HG03039 (cell line): ENCODE results near the gene ZSWIM3.
A peak's percentile ranks its signal among the peaks of the same experiment; 100 is the strongest.
"Not testable (repeated sequence)": the region's sequence is repeated elsewhere in the genome, so short reads cannot be mapped to it uniquely, and the experiment has no call there.

ENCODE experiments used
- ATAC-seq: cut with Tn5 transposase; IDR thresholded peaks from one replicate; pipeline ENCODE4 v1.9.1; 2021; ENCODE audit warnings: mild to moderate bottlenecking, moderate library complexity; ENCODE audit not compliant: unreplicated experiment

Gene ZSWIM3

DNA sequence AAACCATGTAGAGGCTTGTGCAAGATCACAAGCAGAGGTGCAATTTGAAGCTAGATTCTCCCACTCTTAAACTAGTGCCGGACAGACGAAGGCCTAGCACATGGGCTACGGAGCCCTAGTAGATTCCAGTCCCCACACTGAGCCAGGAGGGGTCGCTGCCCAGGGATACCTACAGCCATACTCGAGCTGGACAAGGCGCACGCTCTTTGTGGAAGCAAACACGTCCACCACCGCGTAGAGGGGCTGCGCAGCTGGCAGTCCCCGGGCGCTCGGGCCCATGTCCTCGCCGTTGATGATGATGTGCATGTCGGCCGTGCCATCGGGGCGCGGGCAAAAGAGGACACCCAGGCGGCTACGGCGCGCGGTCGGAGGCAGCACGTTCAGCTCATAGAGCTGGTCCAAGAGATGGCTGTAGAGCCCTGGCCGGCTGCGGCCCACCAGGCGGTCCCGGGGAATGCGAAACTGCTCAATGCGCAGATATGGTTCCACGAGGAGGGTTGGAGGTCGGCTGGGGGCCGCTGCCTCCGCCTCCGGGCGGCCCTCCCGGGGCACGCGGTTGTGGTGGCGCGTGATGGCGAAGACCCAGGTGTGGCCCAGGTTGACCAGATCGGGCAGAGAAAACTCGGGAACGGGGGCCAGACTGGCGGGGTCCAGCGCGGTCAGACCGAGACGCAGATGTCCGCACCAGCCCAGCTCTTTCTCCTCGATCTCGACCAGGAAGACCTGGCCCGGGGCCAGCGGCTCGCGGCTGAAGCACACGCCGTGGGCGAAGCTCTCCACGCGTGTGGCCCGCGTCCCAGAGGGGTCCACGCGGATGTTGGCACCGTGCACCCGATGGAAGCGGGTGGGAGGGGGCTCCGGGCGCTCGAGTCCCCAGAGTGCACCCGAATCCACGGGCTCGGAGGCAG lies 32.9 kb downstream of the ZSWIM3 start:
- no peak for ATAC-seq

DNA sequence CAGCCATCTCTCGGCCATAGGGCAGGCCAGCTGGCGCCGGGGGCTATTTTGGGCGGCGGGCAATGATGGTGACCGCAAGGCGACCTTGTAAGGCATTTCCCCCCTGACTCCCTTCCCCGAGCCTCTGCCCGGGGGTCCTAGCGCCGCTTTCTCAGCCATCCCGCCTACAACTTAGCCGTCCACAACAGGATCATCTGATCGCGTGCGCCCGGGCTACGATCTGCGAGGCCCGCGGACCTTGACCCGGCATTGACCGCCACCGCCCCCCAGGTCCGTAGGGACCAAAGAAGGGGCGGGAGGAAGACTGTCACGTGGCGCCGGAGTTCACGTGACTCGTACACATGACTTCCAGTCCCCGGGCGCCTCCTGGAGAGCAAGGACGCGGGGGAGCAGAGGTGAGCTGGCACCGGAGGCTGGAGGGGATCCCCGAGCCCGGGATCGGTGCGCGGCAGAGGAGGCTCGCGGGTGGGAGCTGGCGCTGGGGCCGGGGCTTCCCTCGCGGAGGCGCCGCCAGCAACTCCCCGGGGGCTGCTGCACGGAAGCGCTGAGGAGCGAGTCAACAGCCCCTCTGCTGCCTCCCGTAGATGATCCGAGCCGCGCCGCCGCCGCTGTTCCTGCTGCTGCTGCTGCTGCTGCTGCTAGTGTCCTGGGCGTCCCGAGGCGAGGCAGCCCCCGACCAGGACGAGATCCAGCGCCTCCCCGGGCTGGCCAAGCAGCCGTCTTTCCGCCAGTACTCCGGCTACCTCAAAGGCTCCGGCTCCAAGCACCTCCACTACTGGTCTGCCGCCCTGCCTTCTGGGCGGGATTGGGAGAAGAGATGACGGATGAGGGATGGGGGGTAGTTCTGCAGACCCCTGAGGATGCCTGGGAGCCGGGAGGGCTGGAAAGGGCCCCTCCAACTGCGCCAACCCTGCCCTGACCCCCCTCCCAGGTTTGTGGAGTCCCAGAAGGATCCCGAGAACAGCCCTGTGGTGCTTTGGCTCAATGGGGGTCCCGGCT lies 33.9 kb downstream of the ZSWIM3 start, which contains the start of the genes CTSA and NEURL2:
Gene CTSA (plus strand): TSS at position 351 of the 999 bp plus-strand sequence. CDS start 234 bp downstream, at position 585.
Gene NEURL2 (minus strand): TSS at position 224 of the 999 bp plus-strand sequence. CDS start 217 bp downstream, at position 7.
- peak; percentile 64 for ATAC-seq

DNA sequence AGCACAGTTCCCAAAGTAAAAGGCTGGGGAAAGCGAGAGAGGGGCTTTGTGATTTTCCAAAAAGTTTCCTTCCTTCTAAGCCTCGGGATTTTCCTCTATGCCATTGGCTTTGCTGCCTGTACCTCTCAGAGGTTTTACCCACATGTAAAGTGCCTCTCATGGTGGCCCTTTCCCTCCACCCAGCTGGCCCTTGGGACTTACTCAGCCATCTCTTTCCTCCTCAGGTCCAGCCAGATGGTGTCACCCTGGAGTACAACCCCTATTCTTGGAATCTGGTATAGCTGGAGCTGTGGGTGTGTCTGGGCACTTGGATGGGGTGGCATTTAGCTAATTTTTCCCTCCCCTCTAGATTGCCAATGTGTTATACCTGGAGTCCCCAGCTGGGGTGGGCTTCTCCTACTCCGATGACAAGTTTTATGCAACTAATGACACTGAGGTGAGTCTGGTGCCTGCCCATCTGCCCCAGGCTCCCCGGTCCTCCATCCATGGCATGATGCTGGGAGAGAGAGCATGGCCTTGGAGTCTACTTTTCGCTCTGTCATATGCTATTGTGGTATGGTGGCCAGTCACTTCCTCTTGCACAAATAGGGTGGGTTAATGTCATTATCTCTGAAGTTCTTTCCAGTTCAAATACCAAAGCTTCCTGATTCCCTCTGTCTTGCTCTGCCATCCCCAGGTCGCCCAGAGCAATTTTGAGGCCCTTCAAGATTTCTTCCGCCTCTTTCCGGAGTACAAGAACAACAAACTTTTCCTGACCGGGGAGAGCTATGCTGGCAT lies 34.8 kb downstream of the ZSWIM3 start:
- no peak for ATAC-seq

DNA sequence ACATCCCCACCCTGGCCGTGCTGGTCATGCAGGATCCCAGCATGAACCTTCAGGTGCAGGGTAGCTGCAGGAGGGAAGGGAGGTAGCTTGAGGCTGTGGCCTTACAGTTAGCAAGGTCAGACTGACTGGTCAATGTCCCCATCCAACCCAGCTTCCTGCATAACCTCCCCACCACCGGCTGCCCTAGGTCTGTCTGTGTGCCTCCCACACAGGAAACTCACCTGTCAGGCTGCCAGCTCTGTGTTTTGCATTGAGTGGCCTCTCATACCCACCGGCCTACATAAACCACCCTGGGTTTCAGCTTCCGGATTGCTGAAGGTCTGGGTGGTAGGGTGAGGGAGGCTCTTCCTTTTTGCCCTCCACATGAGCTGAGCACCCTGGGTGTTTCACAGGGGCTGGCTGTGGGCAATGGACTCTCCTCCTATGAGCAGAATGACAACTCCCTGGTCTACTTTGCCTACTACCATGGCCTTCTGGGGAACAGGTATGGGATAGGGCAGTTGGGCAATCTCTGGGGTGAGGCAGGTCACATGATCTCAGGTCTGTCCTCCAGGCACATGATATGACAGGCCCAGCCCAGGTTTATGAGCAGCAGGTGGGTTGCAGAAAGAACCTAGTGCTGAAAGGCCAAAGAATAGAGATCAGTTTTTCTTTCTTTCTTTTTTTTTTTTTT lies 35.5 kb downstream of the ZSWIM3 start:
- ATAC-seq, result no peak

DNA sequence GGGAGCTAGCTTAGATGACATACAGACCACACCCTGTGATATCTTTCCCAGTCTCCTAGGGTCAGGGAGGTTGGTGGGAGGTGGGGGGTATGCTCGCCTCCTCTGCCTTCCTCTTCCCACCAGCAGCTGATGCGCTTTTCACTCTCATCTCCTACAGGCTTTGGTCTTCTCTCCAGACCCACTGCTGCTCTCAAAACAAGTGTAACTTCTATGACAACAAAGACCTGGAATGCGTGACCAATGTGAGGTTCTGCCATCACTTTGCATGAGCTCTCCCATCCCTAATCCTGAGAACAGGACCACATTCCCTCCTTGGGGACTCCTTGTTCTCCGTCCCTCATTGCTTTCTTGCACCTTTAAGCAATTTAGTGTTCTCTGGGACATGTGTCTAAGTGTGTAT lies 36.4 kb downstream of the ZSWIM3 start:
- ATAC-seq, result no peak

DNA sequence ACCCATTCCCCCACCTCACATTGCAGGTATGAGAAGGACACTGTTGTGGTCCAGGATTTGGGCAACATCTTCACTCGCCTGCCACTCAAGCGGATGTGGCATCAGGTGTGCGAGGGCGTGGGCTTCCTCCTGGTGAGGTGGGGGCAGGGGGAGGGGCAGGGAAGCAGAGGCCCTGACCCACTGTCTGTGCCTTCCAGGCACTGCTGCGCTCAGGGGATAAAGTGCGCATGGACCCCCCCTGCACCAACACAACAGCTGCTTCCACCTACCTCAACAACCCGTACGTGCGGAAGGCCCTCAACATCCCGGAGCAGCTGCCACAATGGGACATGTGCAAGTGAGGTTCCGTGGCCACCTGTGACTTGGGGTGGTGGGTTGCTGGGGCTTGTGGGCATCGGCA lies 37.4 kb downstream of the ZSWIM3 start:
- ATAC-seq, result no peak

DNA sequence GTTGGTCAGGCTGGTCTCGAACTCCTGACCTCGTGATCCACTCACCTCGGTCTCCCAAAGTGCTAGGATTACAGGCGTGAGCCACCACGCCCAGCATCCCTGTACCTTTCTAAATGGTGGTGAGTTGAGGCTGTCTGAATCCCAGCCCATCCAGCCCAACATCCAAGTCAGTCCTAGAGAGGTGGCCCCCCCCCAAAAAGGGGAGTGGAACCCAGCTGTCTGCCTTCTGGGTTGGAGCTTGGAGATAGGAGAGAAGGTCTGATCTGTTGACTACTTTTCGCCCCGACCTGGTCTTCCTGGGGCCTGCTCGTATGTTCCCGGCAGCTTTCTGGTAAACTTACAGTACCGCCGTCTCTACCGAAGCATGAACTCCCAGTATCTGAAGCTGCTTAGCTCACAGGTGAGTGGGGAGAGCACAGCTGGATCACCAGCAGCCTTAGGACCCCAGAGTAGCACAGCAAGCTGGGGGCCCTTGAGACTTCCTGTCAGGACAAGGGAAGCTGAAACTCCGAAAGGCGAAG lies 39.3 kb downstream of the ZSWIM3 start:
- no peak for ATAC-seq

DNA sequence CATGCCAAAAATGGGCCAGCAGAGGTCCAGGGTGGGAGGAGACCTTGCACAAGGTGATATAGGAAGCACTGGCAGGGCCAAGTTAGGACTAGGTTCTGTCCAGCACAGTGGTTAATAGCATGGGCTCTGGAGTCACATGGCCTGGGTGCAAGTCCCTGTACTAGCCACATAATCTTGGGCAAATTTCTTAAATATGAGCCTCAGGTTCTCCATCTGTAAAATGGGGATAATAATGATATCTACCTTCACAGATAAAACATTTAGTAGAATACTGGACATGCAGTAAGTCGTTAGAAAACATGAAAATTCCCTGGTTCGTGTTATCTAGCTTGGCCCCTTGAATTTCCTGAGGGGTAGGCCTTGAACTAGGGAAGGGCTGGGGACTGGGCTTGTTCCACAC lies 39.9 kb downstream of the ZSWIM3 start:
- ATAC-seq, result no peak

DNA sequence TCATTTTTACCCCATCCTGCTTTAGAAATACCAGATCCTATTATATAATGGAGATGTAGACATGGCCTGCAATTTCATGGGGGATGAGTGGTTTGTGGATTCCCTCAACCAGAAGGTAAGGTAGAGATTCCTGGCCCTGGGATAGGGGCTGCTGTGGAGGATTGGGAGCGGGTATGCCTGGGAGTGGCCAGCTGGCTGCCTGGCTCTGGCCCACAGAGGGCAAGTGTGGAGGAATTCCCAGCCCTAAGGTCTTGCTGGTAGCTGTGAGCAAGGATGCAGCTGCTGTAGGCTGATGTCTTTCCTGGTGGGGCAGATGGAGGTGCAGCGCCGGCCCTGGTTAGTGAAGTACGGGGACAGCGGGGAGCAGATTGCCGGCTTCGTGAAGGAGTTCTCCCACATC lies 40.3 kb downstream of the ZSWIM3 start:
- ATAC-seq, result no peak

DNA sequence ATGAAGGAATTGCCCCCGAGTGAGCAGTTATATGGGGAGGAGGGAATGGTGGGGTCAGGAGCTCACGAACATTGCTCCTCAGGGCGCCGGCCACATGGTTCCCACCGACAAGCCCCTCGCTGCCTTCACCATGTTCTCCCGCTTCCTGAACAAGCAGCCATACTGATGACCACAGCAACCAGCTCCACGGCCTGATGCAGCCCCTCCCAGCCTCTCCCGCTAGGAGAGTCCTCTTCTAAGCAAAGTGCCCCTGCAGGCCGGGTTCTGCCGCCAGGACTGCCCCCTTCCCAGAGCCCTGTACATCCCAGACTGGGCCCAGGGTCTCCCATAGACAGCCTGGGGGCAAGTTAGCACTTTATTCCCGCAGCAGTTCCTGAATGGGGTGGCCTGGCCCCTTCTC lies 40.9 kb downstream of the ZSWIM3 start:
- ATAC-seq, result no peak

DNA sequence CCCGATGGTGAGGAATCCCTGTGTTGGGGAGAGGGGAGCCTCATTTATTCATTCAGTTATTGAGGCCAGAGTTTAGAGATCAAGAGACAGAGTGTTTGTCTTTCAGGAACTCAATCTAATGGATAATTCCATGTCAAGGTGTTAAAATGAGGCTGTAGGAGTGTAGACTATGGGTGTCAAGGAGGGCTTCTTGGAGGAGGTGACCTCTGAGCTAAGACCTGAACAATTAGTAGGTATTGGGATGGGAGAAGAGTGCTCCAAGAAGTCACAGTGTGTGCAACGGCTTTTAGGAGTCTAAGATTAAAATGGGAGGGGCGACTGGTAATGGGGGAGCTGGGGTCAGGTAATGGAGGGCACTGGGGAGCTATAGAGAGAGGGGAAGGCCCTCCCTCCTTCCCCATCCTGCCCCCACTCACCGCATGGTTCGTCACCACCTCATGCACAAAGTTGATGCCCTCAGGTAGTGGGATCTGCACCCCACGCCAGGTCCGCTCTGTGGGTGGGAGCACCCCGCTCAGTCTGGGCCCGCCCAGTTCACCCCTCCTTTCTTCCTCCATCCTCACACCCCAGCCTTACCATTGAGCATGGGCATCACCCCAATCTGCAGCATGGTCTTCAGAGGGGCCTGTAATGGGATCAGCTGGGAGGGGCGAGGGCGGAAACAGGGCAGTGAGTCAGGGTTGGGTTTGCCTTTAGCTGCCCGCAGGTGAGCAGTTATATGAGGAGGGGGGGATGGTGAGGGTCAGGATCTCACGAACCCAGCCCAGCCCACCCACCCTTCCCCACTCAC lies 41.8 kb downstream of the ZSWIM3 start:
- no peak for ATAC-seq

DNA sequence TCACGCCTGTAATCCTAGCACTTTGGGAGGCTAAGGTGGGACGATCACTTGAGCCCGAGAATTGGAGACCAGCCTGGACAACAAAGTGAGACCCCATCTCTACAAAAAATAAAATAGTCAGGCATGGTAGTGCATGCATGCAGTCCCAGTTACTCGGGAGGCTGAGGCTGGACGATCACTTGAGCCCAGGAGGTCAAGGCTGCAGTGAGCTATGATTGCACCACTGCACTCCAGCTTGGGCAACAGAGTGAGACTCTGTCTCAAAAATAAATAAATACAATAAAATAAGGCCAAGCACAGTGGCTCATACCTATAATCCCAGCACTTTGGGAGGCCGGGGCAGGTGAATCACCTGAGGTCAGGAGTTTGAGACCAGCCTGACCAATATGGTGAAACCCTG lies 43.9 kb downstream of the ZSWIM3 start:
- not testable (repeated sequence) for ATAC-seq

DNA sequence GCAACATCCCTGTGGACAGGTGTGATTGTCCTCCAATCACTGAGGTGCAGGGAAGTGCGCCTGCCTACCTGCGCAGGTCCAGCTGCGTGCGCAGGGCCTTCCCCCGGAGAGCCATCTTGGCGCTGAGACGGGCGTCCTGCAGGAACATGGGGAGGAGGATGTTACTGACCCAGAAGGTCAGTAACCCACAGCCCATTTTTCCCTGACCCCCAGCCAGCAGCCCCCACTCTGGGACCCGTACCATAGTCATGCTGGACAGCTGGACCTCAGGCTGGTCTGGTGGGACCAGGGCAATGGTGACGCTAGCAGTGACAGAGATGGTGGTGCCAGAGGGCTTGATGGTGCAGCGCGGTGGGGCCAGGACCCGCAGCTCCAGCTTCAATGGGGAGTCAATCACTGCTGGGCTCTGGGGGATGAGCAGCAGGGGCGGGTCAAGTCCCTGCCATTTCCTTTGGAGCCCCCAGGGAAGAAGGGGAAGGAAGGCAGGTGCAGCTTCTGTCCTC lies 44.8 kb downstream of the ZSWIM3 start:
- no peak for ATAC-seq

DNA sequence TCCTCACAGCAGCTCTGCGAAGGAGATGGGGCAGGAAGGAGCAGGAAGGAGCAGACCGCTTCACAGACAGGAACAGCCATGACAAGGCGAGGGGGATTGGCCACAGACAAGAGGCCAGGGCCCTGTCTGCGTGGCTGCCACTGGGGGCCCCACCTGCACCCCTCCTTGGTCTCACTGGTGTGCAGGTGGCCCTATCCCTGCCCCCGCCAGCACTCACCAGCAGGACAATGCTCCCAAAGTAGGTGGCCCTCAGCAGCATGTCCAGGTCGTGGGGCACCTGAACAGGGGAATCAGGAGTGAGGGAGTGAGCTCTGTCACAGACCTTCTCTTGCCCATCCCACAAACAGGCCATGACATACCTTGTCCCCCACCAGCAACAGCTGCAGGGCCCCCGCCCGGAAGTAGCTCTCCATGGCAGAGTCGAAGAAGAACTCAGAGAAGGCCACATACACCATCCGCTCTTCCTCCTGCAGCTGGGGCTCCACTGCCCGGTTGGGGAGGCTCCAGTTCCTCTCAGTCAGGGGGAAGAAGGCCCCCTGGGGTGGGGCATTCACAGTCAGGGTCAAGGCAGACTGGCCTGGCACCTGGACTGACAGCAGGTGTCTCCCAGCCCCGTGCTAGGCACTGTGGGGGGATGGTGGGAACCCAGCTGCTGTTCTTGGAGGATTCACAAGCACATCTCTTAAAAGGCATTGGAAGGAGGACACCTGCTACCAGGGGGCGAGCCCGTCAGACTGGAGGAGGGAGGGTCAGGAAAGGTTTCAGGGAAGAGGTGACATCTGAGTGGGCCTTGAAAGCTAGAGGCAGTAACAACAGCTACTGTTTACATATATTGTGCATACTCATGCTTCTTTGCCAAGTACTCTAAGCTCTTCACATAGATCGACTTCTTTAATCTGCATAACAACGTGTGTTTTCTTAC lies 47.4 kb downstream of the ZSWIM3 start:
- no peak for ATAC-seq

DNA sequence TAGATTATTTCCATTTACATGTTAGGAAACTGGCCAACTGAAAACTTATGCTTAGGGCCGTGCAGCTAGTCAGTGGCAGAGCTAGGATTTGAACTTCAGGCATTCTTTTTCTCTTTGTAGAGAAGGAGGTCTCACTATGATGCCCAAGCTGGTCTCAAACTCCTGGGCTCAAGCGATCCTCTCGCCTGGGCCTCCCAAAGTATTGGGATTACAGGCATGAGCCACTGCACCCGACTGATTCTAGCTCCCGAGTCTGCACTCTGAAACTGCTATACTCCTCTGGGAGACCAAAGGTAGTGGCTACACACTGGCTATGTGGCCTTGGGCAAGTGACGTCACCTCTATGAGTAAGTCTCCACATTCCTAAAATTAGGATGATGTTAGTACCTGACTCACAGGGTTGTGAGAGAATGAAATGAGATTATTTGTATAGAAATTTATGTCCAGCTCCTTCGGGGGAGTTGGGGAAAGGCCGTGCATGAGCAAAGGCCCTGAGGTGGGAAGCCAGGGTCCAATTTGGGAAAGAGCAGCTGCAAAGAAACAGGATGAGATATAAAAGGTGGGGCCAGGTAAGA lies 48.2 kb downstream of the ZSWIM3 start:
- no peak for ATAC-seq

DNA sequence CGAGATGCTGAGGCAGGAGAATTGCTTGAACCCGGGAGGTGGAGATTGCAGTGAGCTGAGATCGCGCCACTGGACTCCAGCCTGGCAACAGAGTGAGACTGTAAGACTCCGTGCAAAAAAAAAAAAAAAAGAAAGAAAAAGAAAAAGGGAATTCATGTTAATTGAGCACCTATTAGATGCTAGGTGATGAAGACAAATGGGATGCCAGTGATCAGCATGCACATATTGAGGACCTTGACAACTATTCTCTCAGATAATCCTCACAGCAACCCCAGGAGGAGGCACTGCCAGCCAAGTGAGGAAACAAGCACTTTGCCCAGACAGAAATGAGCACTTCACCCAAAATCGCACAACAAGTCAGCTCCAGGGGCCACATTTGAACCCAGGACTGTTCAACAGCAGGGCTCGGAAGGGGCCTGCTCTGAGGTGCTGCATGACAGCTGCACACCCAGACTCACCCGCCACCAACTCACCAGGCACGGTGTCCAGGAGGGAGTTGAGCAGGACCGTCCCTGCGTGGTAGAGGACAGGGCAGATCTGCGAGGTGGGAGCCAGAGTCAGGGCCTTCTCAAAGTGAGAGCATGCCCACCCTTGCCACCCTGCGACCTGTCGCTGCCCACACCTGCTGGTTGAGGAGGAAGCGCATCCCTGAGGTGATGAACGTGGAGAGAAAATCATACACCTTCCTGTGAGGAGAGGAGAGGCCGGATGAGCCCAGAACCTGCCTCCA lies 50.0 kb downstream of the ZSWIM3 start:
- no peak for ATAC-seq

DNA sequence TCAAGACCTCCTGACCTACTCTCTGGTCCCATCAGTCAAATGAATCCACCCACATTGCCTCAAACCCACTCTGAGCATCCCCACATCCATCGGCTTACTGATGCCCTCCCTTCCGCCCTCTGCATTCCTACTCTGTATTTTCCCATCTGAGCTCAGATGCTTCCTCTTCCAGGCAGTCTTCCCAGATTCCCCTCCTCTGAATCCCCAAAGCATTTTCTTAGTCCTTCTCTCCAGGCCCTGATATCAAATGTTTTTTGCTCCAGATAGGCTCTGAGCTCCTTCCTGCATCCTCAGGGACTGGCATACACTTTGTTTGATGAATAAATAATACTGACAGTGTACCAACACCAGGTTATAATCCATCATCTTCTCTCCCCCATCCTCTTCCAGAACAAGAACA lies 50.7 kb downstream of the ZSWIM3 start:
- ATAC-seq, result no peak
